ENCODE data around the gene MPP2.

The MPP2 gene

GRCh38 chr17:43911904-43912303 lies 4.6 kb upstream of the MPP2 start:
- Histone ChIP-seq H3K27me3 (ENCODE audit: insufficient read depth, low read length) (peaks cover 25% of the 10 kb centered on the region), H3K27ac (ENCODE audit: low read length) (no peak overlapping the region)

GRCh38 chr17:43909537-43910231 lies 2.3 kb upstream of the MPP2 start:
- Histone ChIP-seq H3K4me1 (ENCODE audit: insufficient read depth, low read length) (peaks cover 11% of the 10 kb centered on the region; the same call in 1 of the 2 replicates), H3K9ac (ENCODE audit: low read depth, low read length) (no peak overlapping the region), H3K9me3 (ENCODE audit: insufficient read depth, low read depth, low read length) (no peaks in the 10 kb centered on the region), H3K4me3 (ENCODE audit: low read length) (no peak overlapping the region), H3K27ac (ENCODE audit: low read length) (no peak overlapping the region), H3K36me3 (ENCODE audit: insufficient read depth, low read depth, low read length) (no peaks in the 10 kb centered on the region), H3K27me3 (ENCODE audit: insufficient read depth, low read length) (peaks cover 38% of the 10 kb centered on the region)

More at GRCh38 chr17:43911904-43912303, 4.6 kb upstream of the MPP2 start:
- no peaks in the 10 kb centered on the region for H3K9me3 ChIP-seq (ENCODE audit: insufficient read depth, low read depth, low read length)
- H3K4me1 ChIP-seq (ENCODE audit: insufficient read depth, low read length): peaks cover 4% of the 10 kb centered on the region; the same call in 1 of the 2 replicates
- H3K36me3 ChIP-seq (ENCODE audit: insufficient read depth, low read depth, low read length): no peaks in the 10 kb centered on the region
- no peak overlapping the region for H3K4me3 ChIP-seq (ENCODE audit: low read length)
- no peak overlapping the region for H3K9ac ChIP-seq (ENCODE audit: low read depth, low read length)

GRCh38 chr17:43907998-43908721 lies 824 bp upstream of the MPP2 start:
- peaks cover 50% of the 10 kb centered on the region for H3K27me3 ChIP-seq (ENCODE audit: insufficient read depth, low read length)
- peak overlapping the region; percentile 72 for H3K4me3 ChIP-seq (ENCODE audit: low read length)
- H3K27ac ChIP-seq (ENCODE audit: low read length): no peak overlapping the region
- peak overlapping the region; percentile 37; the same call in 1 of the 2 replicates for H3K9ac ChIP-seq (ENCODE audit: low read depth, low read length)
- H3K36me3 ChIP-seq (ENCODE audit: insufficient read depth, low read depth, low read length): no peaks in the 10 kb centered on the region
- H3K9me3 ChIP-seq (ENCODE audit: insufficient read depth, low read depth, low read length): no peaks in the 10 kb centered on the region
- peaks cover 11% of the 10 kb centered on the region; the same call in 1 of the 2 replicates for H3K4me1 ChIP-seq (ENCODE audit: insufficient read depth, low read length)

- H3K36me3 ChIP-seq (ENCODE audit: insufficient read depth, low read depth, low read length): no peaks in the 10 kb centered on the region
- H3K27ac ChIP-seq (ENCODE audit: low read length): no peak overlapping the region
- H3K4me1 ChIP-seq (ENCODE audit: insufficient read depth, low read length): peaks cover 11% of the 10 kb centered on the region; the same call in 1 of the 2 replicates
- H3K4me3 ChIP-seq (ENCODE audit: low read length): peak overlapping the region; percentile 72
- H3K9ac ChIP-seq (ENCODE audit: low read depth, low read length): peak overlapping the region; percentile 31; the same call in 1 of the 2 replicates
- no peaks in the 10 kb centered on the region for H3K9me3 ChIP-seq (ENCODE audit: insufficient read depth, low read depth, low read length)
- H3K27me3 ChIP-seq (ENCODE audit: insufficient read depth, low read length): peaks cover 50% of the 10 kb centered on the region
Measured at GRCh38 chr17:43906951-43907424, 348 bp downstream of the MPP2 start.

GRCh38 chr17:43905985-43906852 lies 1.1 kb downstream of the MPP2 start:
- Histone ChIP-seq H3K4me1 (ENCODE audit: insufficient read depth, low read length) (peaks cover 15% of the 10 kb centered on the region; the same call in 1 of the 2 replicates), H3K9ac (ENCODE audit: low read depth, low read length) (peak overlapping the region; percentile 66; the same call in 1 of the 2 replicates), H3K27ac (ENCODE audit: low read length) (no peak overlapping the region), H3K36me3 (ENCODE audit: insufficient read depth, low read depth, low read length) (no peaks in the 10 kb centered on the region), H3K4me3 (ENCODE audit: low read length) (peak overlapping the region; percentile 72), H3K27me3 (ENCODE audit: insufficient read depth, low read length) (peaks cover 58% of the 10 kb centered on the region), H3K9me3 (ENCODE audit: insufficient read depth, low read depth, low read length) (no peaks in the 10 kb centered on the region)

GRCh38 chr17:43905400-43905984 lies 1.8 kb downstream of the MPP2 start:
- Histone ChIP-seq H3K9ac (ENCODE audit: low read depth, low read length) (peak overlapping the region; percentile 66; the same call in 1 of the 2 replicates), H3K27me3 (ENCODE audit: insufficient read depth, low read length) (peaks cover 63% of the 10 kb centered on the region), H3K36me3 (ENCODE audit: insufficient read depth, low read depth, low read length) (no peaks in the 10 kb centered on the region), H3K4me3 (ENCODE audit: low read length) (peak overlapping the region; percentile 72), H3K4me1 (ENCODE audit: insufficient read depth, low read length) (peaks cover 21% of the 10 kb centered on the region; the same call in 1 of the 2 replicates), H3K9me3 (ENCODE audit: insufficient read depth, low read depth, low read length) (no peaks in the 10 kb centered on the region), H3K27ac (ENCODE audit: low read length) (no peak overlapping the region)

GRCh38 chr17:43901861-43902589 lies 5.3 kb downstream of the MPP2 start:
- Histone ChIP-seq H3K27me3 (ENCODE audit: insufficient read depth, low read length) (peaks cover 43% of the 10 kb centered on the region), H3K9me3 (ENCODE audit: insufficient read depth, low read depth, low read length) (no peaks in the 10 kb centered on the region), H3K4me1 (ENCODE audit: insufficient read depth, low read length) (peaks cover 17% of the 10 kb centered on the region; the same call in 1 of the 2 replicates), H3K4me3 (ENCODE audit: low read length) (no peak overlapping the region), H3K9ac (ENCODE audit: low read depth, low read length) (no peak overlapping the region), H3K27ac (ENCODE audit: low read length) (no peak overlapping the region), H3K36me3 (ENCODE audit: insufficient read depth, low read depth, low read length) (no peaks in the 10 kb centered on the region)

- peak overlapping the region; percentile 56; the same call in 1 of the 2 replicates for H3K9ac ChIP-seq (ENCODE audit: low read depth, low read length)
- H3K9me3 ChIP-seq (ENCODE audit: insufficient read depth, low read depth, low read length): no peaks in the 10 kb centered on the region
- peaks cover 39% of the 10 kb centered on the region for H3K27me3 ChIP-seq (ENCODE audit: insufficient read depth, low read length)
- H3K4me3 ChIP-seq (ENCODE audit: low read length): peak overlapping the region; percentile 72
- no peak overlapping the region for H3K27ac ChIP-seq (ENCODE audit: low read length)
- peaks cover 1% of the 10 kb centered on the region; the same call in 1 of the 2 replicates for H3K36me3 ChIP-seq (ENCODE audit: insufficient read depth, low read depth, low read length)
- peaks cover 17% of the 10 kb centered on the region; the same call in 1 of the 2 replicates for H3K4me1 ChIP-seq (ENCODE audit: insufficient read depth, low read length)
Measured at GRCh38 chr17:43900858-43901754, 6.2 kb downstream of the MPP2 start.

GRCh38 chr17:43900183-43900857 lies 7.0 kb downstream of the MPP2 start:
- peaks cover 31% of the 10 kb centered on the region for H3K27me3 ChIP-seq (ENCODE audit: insufficient read depth, low read length)
- peak overlapping the region; percentile 72 for H3K4me3 ChIP-seq (ENCODE audit: low read length)
- peaks cover 10% of the 10 kb centered on the region; the same call in 1 of the 2 replicates for H3K4me1 ChIP-seq (ENCODE audit: insufficient read depth, low read length)
- no peak overlapping the region for H3K27ac ChIP-seq (ENCODE audit: low read length)
- peaks cover 6% of the 10 kb centered on the region; the same call in 1 of the 2 replicates for H3K36me3 ChIP-seq (ENCODE audit: insufficient read depth, low read depth, low read length)
- H3K9me3 ChIP-seq (ENCODE audit: insufficient read depth, low read depth, low read length): no peaks in the 10 kb centered on the region
- H3K9ac ChIP-seq (ENCODE audit: low read depth, low read length): peak overlapping the region; percentile 56; the same call in 1 of the 2 replicates
